ENCODE results near the gene SEMG2.

Gene SEMG2

GRCh38 chr20:45221076-45221475 is at the start of gene SEMG2:
SEMG2 (plus strand) TSS chr20:45221373; CDS start chr20:45221390, 17 bp downstream.
- DNase-seq, result no peak

- DNase-seq, result no peak
Measured at GRCh38 chr20:45173522-45173921, 47.7 kb upstream of the SEMG2 start.

- DNase-seq, result no peak
Measured at GRCh38 chr20:45174434-45175364, 46.5 kb upstream of the SEMG2 start, which contains the start of gene PI3. PI3 (plus strand) TSS chr20:45174902; CDS start chr20:45174923, 21 bp downstream.

- DNase-seq, result no peak
Measured at GRCh38 chr20:45176526-45177267, 44.5 kb upstream of the SEMG2 start.

GRCh38 chr20:45179166-45179565 is 42.0 kb upstream of the SEMG2 start:
- no peak for DNase-seq

- no peak for DNase-seq
Measured at GRCh38 chr20:45181639-45182038, 39.5 kb upstream of the SEMG2 start.

- DNase-seq, result no peak
Measured at GRCh38 chr20:45183084-45183483, 38.1 kb upstream of the SEMG2 start.

- DNase-seq, result no peak
Measured at GRCh38 chr20:45187693-45188092, 33.5 kb upstream of the SEMG2 start.

- DNase-seq, result no peak
Measured at GRCh38 chr20:45189067-45189609, 32.0 kb upstream of the SEMG2 start.

- DNase-seq, result no peak
Measured at GRCh38 chr20:45189861-45190260, 31.3 kb upstream of the SEMG2 start.

- DNase-seq, result no peak
Measured at GRCh38 chr20:45191926-45192325, 29.2 kb upstream of the SEMG2 start.

- no peak for DNase-seq
Measured at GRCh38 chr20:45193331-45193730, 27.8 kb upstream of the SEMG2 start.

GRCh38 chr20:45206725-45207124 is 14.4 kb upstream of the SEMG2 start, which contains the start of gene SEMG1:
SEMG1 (plus strand) TSS chr20:45207033; CDS start chr20:45207054, 21 bp downstream.
- DNase-seq, result no peak

GRCh38 chr20:45209924-45210323 is 11.2 kb upstream of the SEMG2 start:
- no peak for DNase-seq

- no peak for DNase-seq
Measured at GRCh38 chr20:45211569-45212474, 9.4 kb upstream of the SEMG2 start.

- no peak for DNase-seq
Measured at GRCh38 chr20:45212836-45213235, 8.3 kb upstream of the SEMG2 start.

GRCh38 chr20:45218124-45218523 is 3.0 kb upstream of the SEMG2 start:
- DNase-seq, result no peak

- no peak for DNase-seq
Measured at GRCh38 chr20:45218636-45219035, 2.5 kb upstream of the SEMG2 start.

- no peak for DNase-seq
Measured at GRCh38 chr20:45223136-45223535, 2.0 kb downstream of the SEMG2 start.

- no peak for DNase-seq
Measured at GRCh38 chr20:45226287-45226686, 5.1 kb downstream of the SEMG2 start.

- peak; percentile 11 for DNase-seq
Measured at GRCh38 chr20:45229264-45230056, 8.3 kb downstream of the SEMG2 start.
